GM12872 (cell line): ENCODE measurements around the gene RBMS1.

Source experiments
- CTCF ChIP-seq: IDR thresholded peaks from 3 replicates; pipeline ENCODE4 v1.5.1; 2011; ENCODE audit warnings: low read depth, mild to moderate bottlenecking, low read length, moderate library complexity; ENCODE audit not compliant: insufficient read depth

The RBMS1 gene

DNA sequence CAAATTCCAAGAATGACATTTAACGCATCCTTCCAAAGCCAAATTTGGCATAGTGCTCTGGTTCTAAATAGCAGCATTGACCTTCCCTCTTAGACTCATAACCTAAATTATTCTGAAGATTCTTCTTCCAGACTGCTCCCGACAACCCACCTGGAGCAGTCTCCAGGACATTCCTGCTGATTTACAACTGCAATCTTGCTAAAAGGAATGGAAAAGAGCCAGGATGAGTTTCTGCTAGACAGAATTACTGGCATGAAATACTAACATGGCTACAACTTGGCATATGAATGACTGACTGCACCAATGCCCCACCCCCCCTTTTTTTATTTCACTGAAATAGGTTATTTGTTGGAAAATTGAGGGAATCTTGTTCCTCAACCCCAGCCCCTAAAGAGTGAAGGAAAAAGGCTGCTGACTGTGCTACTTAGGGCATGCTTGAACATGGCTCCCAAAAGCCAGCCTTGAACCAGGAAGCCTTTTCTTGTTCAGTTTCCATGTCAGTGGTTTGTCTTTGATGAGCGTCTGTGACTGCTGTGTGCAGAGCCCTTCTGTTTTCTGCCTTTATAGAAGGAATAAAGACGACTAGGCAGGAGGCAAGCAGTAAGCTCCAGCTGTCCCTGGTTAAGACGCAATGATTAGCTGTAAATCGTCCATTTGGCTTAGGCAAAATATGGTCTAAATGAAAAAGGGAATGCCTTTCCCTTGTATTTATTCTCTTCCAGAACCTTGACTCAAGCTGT is 246.1 kb downstream of the RBMS1 start:
- TF ChIP-seq CTCF: no peak

- no peak for TF ChIP-seq CTCF
Observed at GRCh38 chr2:160246356-160246755, 247.3 kb downstream of the RBMS1 start.

GRCh38 chr2:160245614-160246155 is 247.9 kb downstream of the RBMS1 start:
- TF ChIP-seq CTCF: no peak

DNA sequence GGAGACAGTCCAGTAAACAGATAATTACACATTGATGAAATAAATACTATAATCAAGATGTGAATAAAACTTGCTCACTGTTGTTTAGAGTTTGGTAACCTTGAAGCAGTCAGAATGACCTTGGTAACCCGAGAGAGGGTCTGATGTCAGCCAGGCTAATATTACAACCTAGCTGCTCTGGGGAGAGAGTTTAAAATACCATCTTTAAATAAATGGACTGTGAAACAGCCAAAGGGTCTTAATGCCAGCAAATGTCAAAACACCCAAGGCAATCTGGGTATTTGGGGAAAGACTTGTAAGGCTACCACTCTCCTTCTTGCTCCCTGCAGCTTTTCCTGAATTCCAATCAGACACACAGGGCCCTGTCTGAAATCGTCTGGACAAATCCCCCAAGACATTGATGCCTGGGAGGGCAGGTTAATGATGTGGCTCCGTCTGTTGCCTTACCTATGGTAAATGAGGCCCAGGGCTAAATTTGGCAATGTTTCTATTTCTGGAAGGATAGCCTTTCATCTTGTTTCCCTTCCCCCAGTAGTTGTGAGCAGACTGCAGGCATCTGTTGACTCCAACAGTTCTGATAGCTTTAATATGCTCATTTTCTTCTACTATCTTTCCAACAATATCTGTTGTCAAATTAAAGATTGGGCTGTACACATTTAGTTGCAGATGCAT is 250.6 kb downstream of the RBMS1 start:
- no peak for TF ChIP-seq CTCF

DNA sequence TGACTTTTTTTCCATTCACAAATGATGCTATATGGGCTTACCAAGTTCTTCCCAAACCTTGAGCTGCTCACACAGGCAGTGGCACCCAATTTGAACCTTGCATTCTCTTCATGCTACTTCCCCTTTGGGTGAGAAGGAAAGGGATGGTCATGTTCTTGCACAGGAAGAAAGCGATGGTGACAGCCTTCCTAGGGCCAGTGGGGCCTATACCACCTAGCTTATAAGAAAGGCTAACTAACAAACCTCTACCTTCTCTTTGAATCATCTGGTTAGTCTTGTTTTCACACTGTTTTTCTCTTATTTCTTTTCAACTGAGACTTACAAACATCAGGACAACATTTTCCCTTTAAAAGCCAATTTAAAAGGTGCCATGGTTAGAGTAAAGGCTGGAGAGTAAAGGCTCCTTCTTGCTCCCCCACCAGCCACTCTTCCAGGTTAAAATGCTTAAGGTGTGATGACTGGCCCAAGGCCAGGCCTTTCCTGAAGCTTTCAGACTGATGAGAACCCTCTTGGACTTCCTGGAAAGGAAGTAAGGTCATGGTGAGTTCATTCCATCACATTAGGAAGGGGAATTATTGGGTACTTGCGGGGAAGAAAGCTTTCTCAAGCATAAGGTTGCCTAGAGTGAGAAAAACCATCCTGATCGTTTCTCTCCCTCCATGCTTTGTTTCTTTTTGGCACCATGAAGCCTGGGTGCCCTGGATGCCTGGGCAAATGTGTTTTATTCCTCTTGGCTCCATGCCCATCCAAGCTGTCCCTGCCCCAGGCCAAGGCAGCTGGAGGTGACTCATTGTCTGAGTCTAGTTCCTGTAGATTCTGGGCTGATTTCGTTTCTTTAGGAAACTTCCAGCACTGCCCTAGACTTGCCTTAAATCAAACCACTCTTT is 252.1 kb downstream of the RBMS1 start:
- no peak for TF ChIP-seq CTCF

- no peak for TF ChIP-seq CTCF
Observed at GRCh38 chr2:160239436-160239835, 254.2 kb downstream of the RBMS1 start.

DNA sequence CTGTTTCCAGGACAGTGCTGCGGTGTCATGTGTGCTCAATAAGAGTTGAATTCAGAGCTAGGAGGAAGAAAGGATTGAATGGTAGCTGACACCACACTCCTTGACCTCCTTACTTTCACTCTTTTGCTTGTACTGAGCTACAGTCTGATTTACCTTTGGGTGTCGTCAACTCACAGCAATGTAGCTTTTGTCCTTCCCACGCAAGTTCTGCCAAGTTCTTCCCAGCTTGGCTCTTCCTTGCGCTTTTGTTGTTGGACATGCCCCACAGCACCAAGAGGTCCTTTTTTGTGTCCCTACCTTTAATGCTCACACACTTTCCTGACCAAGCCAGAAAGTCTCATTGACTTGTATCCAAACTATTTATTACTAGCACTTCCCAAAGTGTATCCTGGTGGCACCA is 255.2 kb downstream of the RBMS1 start:
- TF ChIP-seq CTCF: no peak
